SK-N-SH (cell line): Measurements from ENCODE around the gene DOK6.

Experiments used
- CTCF ChIP-seq: fragments of 200-600 bp; sonication (generic); IDR thresholded peaks from 2 replicates; pipeline ENCODE4 v1.6.1; 2017; ENCODE audit warnings: antibody characterized with exemption, mild to moderate bottlenecking, moderate library complexity
- POLR2AphosphoS5 ChIP-seq: IDR thresholded peaks from 2 replicates; pipeline ENCODE4 v1.6.1; 2012; ENCODE audit warnings: low read depth, low read length

- no peak for TF ChIP-seq CTCF
- TF ChIP-seq POLR2AphosphoS5 = no peak
These were observed 42.3 kb upstream of the DOK6 start for GRCh38 chr18:69358212-69358895.
